ENCODE data around the gene TOB2. TPM values are rescaled to one million over a fixed set of nuclear protein-coding genes. Genes with fewer than 3 reads are reported as not detected.
"Not testable (repeated sequence)": the region's sequence is repeated elsewhere in the genome, so short reads cannot be mapped to it uniquely, and the experiment has no call there.

Gene TOB2
- total and polyA plus RNA-seq, 3 donors from 2014 or later = 32.7 to 41.7 (median 35.4) TPM

- H3K27me3 ChIP-seq = no peaks in the 10 kb centered on the region
- peaks cover 11% of the 10 kb centered on the region for H3K4me1 ChIP-seq
- intact Hi-C loops (cut with DNase I; ENCODE audit: low total_unique reads) = no loop called here
- peak within 1 kb of the TSS; percentile 91 for H3K27ac ChIP-seq
- peak within 1 kb of the TSS; percentile 77 to 95 for H3K4me3 ChIP-seq
- DNase-seq = peak; percentile 98
- no peak for TF ChIP-seq POLR2A (IDR thresholded peaks at IDR 0.05)
- TF ChIP-seq, protein P1, sequence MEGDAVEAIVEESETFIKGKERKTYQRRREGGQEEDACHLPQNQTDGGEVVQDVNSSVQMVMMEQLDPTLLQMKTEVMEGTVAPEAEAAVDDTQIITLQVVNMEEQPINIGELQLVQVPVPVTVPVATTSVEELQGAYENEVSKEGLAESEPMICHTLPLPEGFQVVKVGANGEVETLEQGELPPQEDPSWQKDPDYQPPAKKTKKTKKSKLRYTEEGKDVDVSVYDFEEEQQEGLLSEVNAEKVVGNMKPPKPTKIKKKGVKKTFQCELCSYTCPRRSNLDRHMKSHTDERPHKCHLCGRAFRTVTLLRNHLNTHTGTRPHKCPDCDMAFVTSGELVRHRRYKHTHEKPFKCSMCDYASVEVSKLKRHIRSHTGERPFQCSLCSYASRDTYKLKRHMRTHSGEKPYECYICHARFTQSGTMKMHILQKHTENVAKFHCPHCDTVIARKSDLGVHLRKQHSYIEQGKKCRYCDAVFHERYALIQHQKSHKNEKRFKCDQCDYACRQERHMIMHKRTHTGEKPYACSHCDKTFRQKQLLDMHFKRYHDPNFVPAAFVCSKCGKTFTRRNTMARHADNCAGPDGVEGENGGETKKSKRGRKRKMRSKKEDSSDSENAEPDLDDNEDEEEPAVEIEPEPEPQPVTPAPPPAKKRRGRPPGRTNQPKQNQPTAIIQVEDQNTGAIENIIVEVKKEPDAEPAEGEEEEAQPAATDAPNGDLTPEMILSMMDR (IDR thresholded peaks at IDR 0.05) = peak in 2 of 3 experiments; percentile 2 to 18
- whole genome bisulfite sequencing, 2 donors = 0 to 1% methylated on average over 26 to 51 of the region's 51 CpGs
- no peaks in the 10 kb centered on the region for H3K9me3 ChIP-seq
- no peaks in the 10 kb centered on the region for H3K36me3 ChIP-seq (ENCODE audit: low read depth, missing control alignments)
These were observed 22.0 kb upstream of the TOB2 start, which contains the start of the genes ACO2 and PHF5A for GRCh38 chr22:41468381-41469217. TSS of gene ACO2 (plus strand) at chr22:41469117. CDS start at chr22:41469147, 30 bp downstream. TSS of gene PHF5A (minus strand) at chr22:41468692. CDS start at chr22:41468653, 39 bp downstream.

DNA sequence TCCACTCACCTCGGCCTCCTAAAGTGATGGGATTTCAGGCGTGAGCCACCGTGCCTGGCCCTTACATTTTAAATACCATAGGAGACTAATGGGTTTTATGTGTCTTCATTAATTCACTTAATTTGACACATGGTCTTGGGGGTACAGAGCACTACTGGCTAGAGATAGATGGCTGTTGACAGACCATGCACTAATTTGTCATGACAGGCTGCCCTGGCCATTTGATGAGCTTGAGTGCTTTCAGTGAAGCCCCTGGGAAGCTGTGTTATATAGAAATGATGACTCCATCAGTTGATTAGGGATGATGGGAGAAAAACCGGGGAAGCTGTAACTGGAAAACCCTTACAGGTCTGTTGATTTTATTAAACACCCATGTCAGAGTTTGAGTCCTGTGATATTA is 15.3 kb upstream of the TOB2 start:
- intact Hi-C loops (cut with DNase I; ENCODE audit: low total_unique reads) = no loop called here

DNA sequence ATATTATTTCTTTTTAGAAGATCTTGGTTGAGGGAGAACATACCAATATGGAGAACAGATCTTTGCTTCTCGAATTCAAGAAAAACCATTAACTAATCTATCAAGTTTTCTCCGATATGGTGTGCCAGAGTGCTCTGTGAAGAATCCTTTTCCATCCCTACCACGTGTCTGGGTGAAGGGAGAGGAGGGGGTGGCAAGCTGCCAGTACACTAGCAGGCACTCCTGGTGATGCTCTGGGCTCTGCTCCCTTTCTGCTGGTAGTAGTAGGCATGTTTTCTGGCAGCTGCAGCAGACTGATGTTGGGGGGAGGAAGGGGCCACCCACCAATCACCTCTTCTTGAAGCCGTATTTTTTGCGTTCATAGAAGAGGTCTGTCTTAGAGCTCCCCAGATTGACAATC is 13.5 kb upstream of the TOB2 start:
- H3K27ac ChIP-seq; intact Hi-C loops (cut with DNase I; ENCODE audit: low total_unique reads); H3K4me3 ChIP-seq; H3K36me3 ChIP-seq (ENCODE audit: low read depth, missing control alignments); H3K9me3 ChIP-seq; H3K27me3 ChIP-seq; H3K4me1 ChIP-seq: not testable (repeated sequence)
- WGBS, 2 donors = 62 to 66% methylated on average over 5 of the region's 5 CpGs
- peak; percentile 66 for DNase-seq

More for the DNA sequence above, 15.3 kb upstream of the TOB2 start:
- Histone ChIP-seq H3K4me1 (no peaks in the 10 kb centered on the region), H3K27ac (no peak overlapping the region), H3K9me3 (no peaks in the 10 kb centered on the region), H3K4me3 (no peak overlapping the region), H3K36me3 (ENCODE audit: low read depth, missing control alignments) (no peaks in the 10 kb centered on the region), H3K27me3 (no peaks in the 10 kb centered on the region)
- WGBS, 2 donors = 92 to 95% methylated on average over 4 of the region's 4 CpGs
- DNase-seq = no peak
- TF ChIP-seq, protein P1 (IDR thresholded peaks at IDR 0.05) = no peak
- TF ChIP-seq POLR2A (IDR thresholded peaks at IDR 0.05) = no peak

- H3K27ac ChIP-seq = no peak overlapping the region
- intact Hi-C loops (cut with DNase I; ENCODE audit: low total_unique reads) = no loop called here
- H3K4me1 ChIP-seq = no peaks in the 10 kb centered on the region
- TF ChIP-seq, protein P1 (IDR thresholded peaks at IDR 0.05) = no peak
- no peak for TF ChIP-seq POLR2A (IDR thresholded peaks at IDR 0.05)
- DNase-seq = no peak
- H3K27me3 ChIP-seq = no peaks in the 10 kb centered on the region
- H3K9me3 ChIP-seq = no peaks in the 10 kb centered on the region
- WGBS, 2 donors = 68 to 77% methylated on average over 1 of the region's 1 CpG
- no peaks in the 10 kb centered on the region for H3K36me3 ChIP-seq (ENCODE audit: low read depth, missing control alignments)
- H3K4me3 ChIP-seq = no peak overlapping the region
These were observed 12.8 kb upstream of the TOB2 start for GRCh38 chr22:41459431-41459830.

DNA sequence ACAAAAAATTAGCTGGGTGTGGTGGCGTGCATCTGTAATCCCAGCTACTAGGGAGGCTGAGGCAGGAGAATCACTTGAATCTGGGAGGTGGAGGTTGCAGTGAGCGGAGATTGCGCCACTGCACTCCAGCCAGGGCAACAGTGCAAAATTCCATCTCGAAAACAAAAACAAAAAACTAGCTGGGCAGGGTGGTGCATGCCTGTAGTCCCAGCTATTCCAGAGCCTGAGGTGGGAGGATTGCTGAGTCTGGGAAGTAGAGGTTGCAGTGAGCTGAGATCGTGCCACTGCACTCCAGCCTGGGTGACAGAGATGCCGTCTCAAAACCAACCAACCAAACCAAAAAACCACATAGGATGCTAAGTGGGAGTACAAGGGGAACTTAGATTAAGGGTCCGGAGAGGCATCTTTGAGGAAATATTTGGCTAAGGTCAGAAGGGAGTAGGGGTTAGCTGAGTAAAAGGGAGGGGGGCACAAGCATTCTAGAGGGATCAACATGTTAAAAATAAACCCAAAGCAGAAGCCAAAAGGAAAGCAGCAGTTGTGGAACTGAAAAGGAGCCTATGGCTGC is 11.6 kb upstream of the TOB2 start:
- H3K36me3 ChIP-seq (ENCODE audit: low read depth, missing control alignments) = no peaks in the 10 kb centered on the region
- no peak overlapping the region for H3K27ac ChIP-seq
- TF ChIP-seq POLR2A (IDR thresholded peaks at IDR 0.05) = no peak
- TF ChIP-seq, protein P1 (IDR thresholded peaks at IDR 0.05) = no peak
- no peak overlapping the region for H3K4me3 ChIP-seq
- intact Hi-C loops (cut with DNase I; ENCODE audit: low total_unique reads) = no loop called here
- 82 to 88% methylated on average over 7 of the region's 7 CpGs for WGBS, 2 donors
- H3K9me3 ChIP-seq = no peaks in the 10 kb centered on the region
- no peak for DNase-seq
- H3K27me3 ChIP-seq = no peaks in the 10 kb centered on the region
- no peaks in the 10 kb centered on the region for H3K4me1 ChIP-seq

All from testis (tissue), 3 donors.